ENCODE measurements around the gene PCMTD2.

DNA sequence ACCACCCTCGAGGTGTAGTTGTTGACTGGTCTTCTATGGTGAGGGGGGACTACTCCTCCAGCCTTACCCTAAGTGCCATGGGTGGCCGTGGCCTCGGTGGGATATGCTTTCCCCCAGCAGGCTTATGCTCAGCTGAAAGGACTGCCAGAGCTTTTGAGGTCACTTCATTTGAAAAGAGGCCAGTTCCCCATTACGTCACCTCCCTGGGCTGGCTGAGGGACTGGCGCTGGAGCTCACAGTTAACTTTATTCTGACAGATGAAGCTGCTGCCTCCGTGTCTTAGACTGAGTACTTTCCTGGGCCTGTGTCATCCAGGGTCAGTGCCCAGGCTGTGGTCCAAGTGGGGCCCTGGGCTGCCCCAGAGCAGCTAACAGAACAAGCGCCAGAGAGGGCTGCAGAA is 42.8 kb upstream of the PCMTD2 start:
- TF ChIP-seq, protein P1, sequence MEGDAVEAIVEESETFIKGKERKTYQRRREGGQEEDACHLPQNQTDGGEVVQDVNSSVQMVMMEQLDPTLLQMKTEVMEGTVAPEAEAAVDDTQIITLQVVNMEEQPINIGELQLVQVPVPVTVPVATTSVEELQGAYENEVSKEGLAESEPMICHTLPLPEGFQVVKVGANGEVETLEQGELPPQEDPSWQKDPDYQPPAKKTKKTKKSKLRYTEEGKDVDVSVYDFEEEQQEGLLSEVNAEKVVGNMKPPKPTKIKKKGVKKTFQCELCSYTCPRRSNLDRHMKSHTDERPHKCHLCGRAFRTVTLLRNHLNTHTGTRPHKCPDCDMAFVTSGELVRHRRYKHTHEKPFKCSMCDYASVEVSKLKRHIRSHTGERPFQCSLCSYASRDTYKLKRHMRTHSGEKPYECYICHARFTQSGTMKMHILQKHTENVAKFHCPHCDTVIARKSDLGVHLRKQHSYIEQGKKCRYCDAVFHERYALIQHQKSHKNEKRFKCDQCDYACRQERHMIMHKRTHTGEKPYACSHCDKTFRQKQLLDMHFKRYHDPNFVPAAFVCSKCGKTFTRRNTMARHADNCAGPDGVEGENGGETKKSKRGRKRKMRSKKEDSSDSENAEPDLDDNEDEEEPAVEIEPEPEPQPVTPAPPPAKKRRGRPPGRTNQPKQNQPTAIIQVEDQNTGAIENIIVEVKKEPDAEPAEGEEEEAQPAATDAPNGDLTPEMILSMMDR (conservative IDR thresholded peaks at IDR 0.05; ENCODE audit: low read length), result no peak
- TF ChIP-seq EZH2phosphoT487 (IDR thresholded peaks at IDR 0.05; ENCODE audit: borderline replicate concordance, low read depth, low read length), result no peak

Measured in OCI-LY7 (cell line).